Head of caudate nucleus (tissue), 42 donors: ENCODE data around the gene AMOTL1.
"Not testable (repeated sequence)": the region's sequence is repeated elsewhere in the genome, so short reads cannot be mapped to it uniquely, and the experiment has no call there.

Source experiments
- DNase-seq, 42 donors: peaks; one replicate each; pipeline versions ENCODE4 v3.0.0 to v3.0.0-alpha.2; 2020 to 2021; ENCODE audit warnings: mixed read lengths in 7 of 42
- intact Hi-C: fragments of 100-400 bp; cut with DNase I; formaldehyde crosslinking; loops from one replicate; pipeline ENCODE4 v1.15.0; 2022

Gene AMOTL1

DNA sequence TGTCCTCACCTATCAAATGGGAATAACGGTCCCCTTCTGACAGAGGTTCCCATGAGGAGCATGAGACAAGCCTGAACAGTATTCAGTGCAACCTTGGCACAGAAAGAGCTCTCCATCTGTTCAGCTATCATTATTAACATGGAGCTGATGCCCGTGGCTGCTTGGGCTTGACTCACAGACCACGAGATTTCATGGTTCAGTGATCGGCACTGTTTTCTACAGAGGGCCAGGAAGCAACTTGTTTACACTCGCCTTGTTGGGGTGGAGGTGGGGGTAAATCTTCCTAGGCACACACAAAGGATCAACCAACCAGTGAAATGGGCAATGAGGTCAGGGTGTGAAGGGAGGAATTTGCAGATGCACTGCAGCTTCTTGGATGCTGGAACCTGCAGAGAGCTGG, 117.0 kb downstream of the AMOTL1 start:
- intact Hi-C loops: no loop called here

DNA sequence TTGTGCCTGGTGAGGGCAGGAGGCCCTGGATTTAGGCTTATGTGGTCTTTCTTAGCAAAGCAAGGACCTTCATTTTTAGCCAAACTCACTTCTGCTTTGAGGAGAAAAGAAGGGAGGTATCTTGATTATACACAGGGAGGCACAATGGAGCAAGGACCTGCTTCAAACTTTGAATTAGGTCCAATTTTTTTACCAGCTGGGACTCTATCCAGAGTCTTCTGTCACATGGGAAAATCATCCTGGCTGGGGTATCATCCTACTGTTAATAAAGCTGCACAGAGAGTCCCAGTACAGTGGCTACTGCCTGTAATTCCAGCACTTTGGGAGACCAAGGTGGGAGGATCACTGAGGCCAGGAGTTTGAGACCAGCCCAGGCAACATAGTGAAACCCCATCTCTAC, 117.4 kb downstream of the AMOTL1 start:
- DNase-seq: no peak
- intact Hi-C loops: no loop called here

More for the DNA sequence above, 117.0 kb downstream of the AMOTL1 start:
- DNase-seq: no peak

DNA sequence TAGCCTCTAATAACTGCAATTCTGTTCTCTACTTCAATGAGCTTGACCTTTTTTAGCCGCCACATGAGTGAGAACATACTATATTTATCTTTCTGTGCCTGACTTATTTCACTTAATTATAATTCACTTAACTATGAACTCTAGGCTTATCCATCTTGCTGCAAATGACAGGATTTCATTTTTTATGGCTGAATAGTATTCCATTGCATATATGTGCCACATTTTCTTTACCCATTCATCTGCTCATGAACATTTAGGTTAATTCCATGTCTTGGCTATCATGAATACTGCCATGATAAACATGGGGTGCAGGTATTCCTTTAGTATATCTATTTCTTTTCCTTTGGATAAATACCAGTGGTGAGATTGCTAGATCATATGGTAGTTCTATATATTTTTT, 120.0 kb downstream of the AMOTL1 start:
- no peak for DNase-seq
- intact Hi-C loops: no loop called here

DNA sequence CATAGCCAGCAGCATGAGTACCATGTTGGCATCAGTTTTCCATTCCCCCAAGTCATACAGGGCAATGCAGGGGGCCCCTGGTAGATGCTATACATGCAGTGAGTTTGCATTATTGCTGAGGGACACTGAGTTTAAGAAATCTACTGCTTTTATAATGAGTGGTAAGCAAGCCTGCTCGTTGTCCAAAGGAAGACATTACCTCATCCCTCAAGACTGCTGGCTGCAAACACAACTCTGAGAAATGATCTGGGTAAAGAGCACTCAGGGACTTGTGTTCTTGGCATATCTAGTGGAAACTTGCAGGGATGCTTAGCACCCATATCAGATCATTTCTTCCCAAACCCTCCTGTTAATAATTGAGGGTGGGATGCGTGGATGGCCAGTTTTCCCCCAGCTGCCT, 127.3 kb downstream of the AMOTL1 start:
- no peak for DNase-seq
- intact Hi-C loops: loop anchor here (10.0 kb wide), 1 partner anchor 111 kb away; no protein-coding TSS in a partner anchor

DNA sequence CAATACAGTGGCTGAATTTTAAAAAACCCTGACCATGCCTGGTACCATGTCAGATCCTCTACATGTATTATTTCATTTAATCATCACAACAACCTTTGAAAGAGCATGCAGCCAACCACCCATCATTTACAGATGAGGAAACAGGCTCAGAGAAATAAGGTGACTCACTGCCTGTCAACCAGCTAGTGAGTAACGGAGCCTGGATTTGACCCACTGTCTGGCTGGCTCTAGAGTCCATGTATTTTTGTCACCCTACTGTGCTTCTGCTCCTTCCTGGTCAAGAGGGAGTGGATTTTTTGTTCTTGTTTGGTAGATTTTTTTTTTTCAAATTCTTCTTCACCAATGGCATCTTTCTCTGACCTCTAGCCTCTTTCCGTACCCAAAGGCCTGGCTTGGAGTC, 127.8 kb downstream of the AMOTL1 start:
- no peak for DNase-seq
- intact Hi-C loops: loop anchor here (10.0 kb wide), 1 partner anchor 111 kb away; no protein-coding TSS in a partner anchor

DNA sequence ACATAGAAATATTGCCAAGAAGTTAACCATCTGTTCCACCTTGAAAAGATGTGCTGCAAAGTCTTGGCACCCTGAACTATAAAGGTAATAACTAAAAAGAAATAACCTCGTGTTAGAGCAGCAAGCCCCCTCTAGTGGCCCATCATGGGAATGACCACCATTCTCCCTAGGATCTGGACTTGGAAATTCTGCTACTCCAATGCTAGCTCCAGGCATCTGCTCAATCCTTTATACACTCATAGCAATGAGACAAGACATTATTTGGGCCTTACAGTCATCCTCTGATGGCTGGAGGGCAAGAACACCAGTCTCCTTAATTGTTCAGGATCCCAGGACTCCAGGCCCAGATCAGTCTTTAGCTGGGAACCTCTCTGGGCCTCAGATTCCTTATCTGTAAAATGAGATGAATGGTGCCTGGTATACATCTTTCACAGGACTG, 129.2 kb downstream of the AMOTL1 start:
- DNase-seq: peak; percentile 17 to 84 (median 66)
- intact Hi-C loops: loop anchor here (10.0 kb wide), 1 partner anchor 113 kb away; no protein-coding TSS in a partner anchor

DNA sequence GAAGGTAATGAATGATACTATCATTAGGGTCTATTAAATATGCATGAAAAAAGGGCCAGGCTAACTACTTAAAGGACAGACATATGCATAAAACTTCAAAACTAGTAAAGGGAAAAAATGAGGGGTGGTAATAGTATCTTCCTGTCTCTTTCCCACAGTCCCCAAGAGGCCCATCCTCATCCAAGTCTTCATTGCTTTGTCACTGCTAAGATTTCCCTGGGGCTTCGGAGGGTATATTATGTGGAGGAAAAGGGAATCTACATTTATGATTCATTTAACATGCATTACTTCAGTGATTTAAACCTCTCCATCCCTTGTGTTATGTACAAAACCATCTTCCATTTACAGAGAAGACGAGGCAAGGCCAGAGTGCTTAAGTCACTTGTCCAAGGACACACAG, 139.1 kb downstream of the AMOTL1 start:
- no peak for DNase-seq
- intact Hi-C loops: no loop called here

DNA sequence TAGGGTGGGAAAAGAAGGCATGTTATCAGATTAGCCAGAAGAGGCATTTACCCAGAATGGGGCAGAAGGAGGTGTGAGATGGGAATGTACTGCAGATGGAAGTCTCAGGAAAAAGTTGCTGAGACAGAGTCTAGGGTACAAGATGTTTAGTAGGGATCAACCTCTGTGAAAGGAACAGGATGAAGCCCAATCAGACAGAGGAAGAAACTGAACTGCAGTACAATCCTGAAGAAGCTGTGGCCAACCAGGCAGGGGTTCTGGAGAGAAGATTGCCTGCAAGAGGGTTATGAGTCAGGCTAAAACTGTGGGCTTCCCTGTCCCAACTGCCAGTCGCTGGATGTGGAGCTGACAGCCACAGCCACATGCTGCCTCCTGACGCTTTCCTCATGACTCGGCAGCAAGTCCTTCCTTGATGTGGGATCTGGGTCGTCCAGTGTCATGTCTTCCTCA, 141.2 kb downstream of the AMOTL1 start:
- intact Hi-C loops: no loop called here
- DNase-seq: no peak

DNA sequence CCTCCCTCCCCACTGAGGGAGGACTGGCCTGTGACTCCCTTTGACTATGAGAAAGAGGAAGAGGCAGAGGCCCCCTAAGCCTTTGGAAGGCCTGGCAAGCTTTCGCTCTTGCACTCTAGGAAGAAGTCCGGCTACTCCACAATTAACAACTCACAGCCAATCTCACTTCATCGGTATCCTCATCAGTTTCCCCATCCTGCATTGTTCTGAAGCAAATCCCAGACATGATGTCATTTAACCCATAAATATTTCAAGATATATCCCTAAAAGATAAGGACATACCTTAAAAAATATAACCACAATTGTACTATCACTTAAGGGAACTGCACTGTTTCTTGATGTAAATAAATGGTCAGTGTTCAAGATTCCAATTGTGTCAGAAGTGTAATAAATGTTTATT, 142.1 kb downstream of the AMOTL1 start:
- intact Hi-C loops: no loop called here
- no peak for DNase-seq

DNA sequence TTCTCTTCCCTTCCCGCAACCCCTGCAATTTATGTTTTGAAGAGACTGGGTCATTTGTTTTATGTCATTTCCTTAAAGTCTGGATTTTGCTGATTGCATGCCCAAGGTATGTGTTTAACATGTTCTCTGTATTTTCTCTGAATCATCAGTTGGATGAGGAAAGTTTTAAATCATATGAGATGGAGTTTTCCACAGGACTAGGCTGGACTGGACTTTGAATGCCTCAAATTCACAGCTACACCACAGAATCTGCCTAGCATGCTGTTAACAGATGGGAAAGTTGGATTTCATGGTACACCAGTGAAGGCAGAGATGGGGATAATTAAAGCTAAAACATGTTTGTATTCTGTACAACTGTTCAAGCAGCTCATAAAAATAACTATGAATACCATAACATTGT, 142.6 kb downstream of the AMOTL1 start:
- intact Hi-C loops: no loop called here
- DNase-seq: no peak

DNA sequence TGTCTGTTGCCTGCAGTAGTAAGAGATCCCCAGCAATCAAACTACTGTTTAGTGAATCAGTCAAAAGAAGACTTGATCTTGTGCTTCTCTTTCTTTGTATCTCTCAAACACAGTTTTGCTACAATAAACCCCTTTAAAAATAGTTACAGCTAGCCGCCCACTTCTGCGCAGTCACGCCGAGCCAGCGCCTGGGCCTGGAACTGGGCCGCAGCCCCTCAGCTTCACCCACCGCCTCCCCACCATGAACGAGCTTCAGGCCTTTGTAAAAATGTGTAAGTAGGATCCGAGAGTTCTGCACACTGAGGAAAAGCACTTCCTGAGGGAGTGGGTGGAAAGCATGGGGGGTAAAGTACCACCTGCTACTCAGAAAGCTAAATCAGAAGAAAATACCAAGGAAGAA, 144.7 kb downstream of the AMOTL1 start:
- intact Hi-C loops: no loop called here
- no peak for DNase-seq

DNA sequence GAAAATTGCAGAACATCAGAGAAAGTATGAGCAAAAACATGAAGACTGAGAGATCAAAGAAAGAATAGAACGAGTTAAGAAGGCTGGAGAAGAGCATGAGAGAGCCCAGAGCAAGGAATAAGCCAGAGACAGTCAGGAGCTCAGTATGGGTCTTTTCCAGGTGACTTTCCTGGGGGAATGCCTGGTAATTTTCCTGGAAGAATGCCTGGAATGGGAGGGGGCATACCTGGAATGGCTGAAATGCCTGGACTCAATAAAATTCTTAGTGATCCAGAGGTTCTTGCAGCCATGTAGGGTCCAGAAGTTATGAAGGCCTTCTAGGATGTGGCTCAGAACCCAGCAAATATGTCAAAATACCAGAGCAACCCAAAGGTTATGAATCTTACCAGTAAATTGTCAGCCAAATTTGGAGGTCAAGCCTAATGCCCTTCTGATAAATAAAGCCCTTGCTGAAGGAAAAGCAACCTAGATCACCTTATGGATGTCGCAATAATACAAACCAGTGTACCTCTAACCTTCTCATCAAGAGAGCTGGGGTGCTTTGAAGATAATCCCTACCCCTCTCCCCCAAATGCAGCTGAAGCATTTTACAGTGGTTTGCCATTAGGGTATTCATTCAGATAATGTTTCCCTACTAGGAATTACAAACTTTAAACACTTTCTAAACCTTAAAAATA, 145.7 kb downstream of the AMOTL1 start:
- intact Hi-C loops, DNase-seq: not testable (repeated sequence)

DNA sequence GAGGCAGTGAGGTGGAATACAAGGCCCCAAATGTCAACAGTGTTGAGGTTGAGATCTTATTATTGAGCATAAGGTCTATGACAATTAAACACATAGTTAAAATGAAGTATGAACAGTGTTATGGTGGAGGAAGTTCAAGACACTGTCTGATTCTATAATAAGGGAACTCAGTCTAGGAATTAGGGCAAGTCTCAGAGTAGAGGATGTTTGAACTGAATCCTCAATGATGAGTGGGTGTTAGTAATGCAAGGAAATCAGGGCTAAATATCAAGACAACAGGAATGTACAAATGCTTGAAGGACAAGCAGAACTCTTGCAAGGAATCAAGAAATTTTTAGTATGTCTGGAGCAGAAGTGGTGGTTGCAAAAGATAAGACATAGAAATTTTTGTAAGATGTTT, 152.2 kb downstream of the AMOTL1 start:
- intact Hi-C loops: no loop called here
- no peak for DNase-seq

DNA sequence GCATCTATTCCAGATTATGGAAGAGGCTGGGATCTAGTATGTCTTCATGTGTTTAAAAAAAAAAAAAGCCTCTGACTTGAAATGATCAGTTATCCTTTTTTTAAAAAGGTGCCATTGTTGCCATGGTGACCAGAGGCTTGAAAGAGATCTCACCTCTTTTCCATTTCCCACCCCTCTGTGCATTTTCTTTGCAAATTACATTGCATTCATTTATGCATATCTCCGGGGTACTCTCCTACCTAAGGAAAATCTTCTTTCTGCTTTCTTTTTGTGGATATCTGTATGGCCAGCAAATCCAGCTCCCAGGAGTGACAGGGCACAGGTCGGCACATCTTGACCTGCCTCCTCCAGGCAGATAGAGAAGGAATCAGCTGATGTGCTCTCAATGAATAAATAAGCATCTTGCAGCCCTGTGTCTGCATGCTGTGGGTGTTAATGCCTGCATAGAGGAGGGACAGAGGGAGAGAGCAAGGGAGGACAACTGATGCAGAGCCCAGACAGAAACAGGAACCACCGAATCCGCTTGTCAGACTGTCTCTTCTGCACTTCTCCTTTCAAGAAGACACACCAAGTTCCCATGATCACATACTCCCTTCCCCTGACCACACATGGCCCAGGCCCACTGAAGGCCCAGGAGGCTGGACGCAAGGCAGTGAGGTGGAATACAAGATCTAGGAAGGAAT, 154.3 kb downstream of the AMOTL1 start:
- DNase-seq: peak in 20 of 42 donors; percentile 9 to 59 (median 30)
- intact Hi-C loops: no loop called here

DNA sequence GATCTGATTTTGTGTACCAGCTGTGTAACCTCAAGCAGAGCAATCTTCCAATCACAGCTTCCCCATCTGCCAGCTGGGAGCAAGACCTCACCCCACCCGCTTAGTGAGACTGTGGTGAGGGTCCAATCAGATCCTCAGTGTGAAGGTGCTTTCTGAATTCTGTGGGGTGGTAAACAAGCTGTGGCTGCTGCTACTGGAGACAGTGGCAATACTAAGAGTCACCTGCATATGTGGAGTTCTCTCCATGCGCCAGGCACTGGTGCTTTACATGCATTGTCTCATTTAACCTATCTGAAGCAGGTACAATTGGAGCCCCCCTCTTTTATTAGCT, 154.8 kb downstream of the AMOTL1 start:
- intact Hi-C loops: no loop called here
- DNase-seq: no peak

DNA sequence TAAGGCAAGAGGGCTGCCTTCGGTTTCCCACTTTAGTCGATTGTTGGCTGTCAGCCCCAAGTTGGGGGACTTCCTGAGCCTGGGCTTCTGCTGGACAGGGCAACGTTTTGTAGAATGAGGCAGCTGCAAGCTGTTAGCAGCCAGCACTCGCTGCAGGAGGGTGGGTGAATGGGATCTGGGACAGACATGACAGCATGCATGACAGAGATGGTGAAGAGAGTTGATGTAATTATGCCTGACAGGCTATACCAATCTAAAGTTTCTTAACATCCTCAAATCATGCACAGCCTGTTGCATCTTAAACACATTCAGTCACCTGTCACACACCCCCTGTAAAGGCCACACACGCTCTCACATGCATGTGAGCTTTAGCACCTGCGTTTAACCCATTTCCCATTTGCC, 156.0 kb downstream of the AMOTL1 start:
- peak in 2 of 42 donors; percentile 18 to 20 for DNase-seq
- intact Hi-C loops: no loop called here

DNA sequence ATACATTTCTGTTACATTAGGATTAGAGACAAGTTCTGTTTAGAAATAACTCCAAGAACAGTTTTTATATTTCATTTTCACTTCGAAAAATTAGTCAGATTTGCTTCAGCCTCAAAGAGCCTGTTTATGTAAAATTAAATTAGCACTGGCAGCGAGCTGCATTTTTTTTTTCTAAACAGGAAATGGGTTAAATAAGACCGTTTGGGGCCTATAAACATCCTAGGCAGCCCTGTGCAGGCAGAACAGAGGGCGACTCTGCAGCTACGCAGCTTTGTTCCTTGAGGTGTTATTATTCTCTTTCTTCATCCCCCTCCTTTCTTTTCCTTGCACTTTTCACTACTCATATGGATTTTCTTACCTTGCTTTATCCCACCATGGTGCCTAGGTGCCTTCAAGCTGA, 156.5 kb downstream of the AMOTL1 start:
- intact Hi-C loops: no loop called here
- no peak for DNase-seq

DNA sequence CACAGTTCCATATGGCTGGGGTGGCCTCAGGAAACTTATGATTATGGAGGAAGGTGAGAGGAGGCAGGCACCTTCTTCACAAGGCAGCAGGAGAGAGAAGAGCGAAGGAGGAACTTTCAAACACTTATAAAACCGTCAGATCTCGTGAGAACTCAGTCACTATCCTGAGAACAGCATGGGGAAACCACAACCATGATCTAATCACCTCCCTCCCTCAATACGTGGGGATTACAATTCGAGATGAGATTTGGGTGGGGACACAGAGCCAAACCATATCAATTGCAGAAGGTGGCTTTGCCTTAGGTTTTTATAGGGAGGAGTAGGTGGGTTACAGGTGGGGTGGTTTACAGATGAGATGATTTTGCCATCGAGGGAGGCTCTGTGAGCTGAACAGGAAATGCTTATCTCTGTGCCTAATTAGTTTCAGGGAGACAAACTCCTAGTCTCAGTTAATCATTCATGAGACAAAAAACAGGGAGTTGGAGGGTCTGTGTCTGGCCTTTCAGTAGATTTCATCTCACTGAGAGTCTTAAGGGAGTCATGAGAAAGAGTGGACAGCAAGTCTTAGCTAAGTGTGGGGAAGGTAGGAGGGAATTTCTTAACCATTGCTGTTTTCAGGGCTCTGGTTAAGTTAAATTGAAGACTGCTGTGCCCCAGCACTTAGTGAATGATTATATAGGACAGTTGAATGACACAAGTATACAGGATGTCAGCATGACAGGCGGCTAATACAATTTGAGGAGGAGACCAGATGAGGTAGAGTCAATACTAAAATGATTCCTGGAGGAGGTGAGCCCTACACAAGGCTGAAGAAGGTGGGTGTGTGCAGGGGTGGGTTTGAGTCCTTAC, 157.5 kb downstream of the AMOTL1 start:
- no peak for DNase-seq
- intact Hi-C loops: no loop called here

DNA sequence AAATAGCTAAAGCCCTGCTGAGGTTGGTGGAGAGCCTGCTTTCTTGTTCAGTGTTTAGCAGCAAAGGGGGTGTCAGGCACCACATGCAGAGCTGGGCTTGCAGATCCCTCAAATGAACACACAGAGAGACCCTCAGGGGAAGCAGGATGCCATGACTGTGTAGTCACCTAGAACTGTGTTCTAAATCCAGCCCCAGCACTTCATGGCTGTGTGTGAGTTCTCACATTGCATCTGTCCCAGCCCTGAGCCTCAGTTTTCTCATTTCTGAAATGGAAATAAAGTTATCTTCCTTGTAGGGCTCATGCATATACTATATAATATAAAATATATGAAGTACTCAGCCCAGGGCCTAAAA, 158.1 kb downstream of the AMOTL1 start:
- intact Hi-C loops: no loop called here
- no peak for DNase-seq
